Karpas-422 (cell line): ENCODE results near the gene CLN6. TPM values are rescaled to one million over a fixed set of nuclear protein-coding genes. Genes with fewer than 3 reads are reported as not detected.
A peak's percentile ranks its signal among the peaks of the same experiment; 100 is the strongest.

Experiments used
- DNase-seq: peaks from one replicate; pipeline ENCODE4 v3.0.0-alpha.2; 2015
- H2AFZ ChIP-seq: fragments of 200-600 bp; sonication (generic); 2 replicates; pipeline ENCODE4 v1.6.1; 2014; ENCODE audit warnings: antibody characterized with exemption, low read length, mixed read lengths
- H3K27ac ChIP-seq: fragments of 200-600 bp; sonication (generic); 2 replicates; pipeline ENCODE4 v1.5.1; 2014; ENCODE audit warnings: mild to moderate bottlenecking, low read length, moderate library complexity
- H3K27me3 ChIP-seq: fragments of 200-600 bp; sonication (generic); 2 replicates; pipeline ENCODE4 v1.6.1; 2014; ENCODE audit warnings: low read length, mixed read lengths
- H3K36me3 ChIP-seq: fragments of 200-600 bp; sonication (generic); 2 replicates; pipeline ENCODE4 v1.6.1; 2014; ENCODE audit warnings: low read length, mixed read lengths; ENCODE audit not compliant: insufficient read depth
- H3K4me1 ChIP-seq: fragments of 200-600 bp; sonication (generic); 2 replicates; pipeline ENCODE4 v1.6.1; 2014; ENCODE audit warnings: mild to moderate bottlenecking, low read length, mixed read lengths
- H3K4me2 ChIP-seq: fragments of 200-600 bp; sonication (generic); 2 replicates; pipeline ENCODE4 v1.6.1; 2014; ENCODE audit warnings: low read length, low read depth, mild to moderate bottlenecking; ENCODE audit not compliant: poor library complexity, severe bottlenecking
- H3K4me3 ChIP-seq: fragments of 200-600 bp; sonication (generic); 2 replicates; pipeline ENCODE4 v1.5.1; 2014; ENCODE audit warnings: mild to moderate bottlenecking, antibody characterized with exemption, low read length, mixed read lengths
- H3K79me2 ChIP-seq: fragments of 200-600 bp; sonication (generic); 2 replicates; pipeline ENCODE4 v1.6.1; 2014; ENCODE audit warnings: mild to moderate bottlenecking, low read length, mixed read lengths
- H3K9ac ChIP-seq: fragments of 200-600 bp; sonication (generic); 2 replicates; pipeline ENCODE4 v1.6.0; 2014; ENCODE audit warnings: low read length
- H3K9me2 ChIP-seq: fragments of 200-600 bp; sonication (generic), shearing (Covaris generic); replicated peaks from 2 replicates; pipeline ENCODE4 v1.6.0; 2014; ENCODE audit warnings: mild to moderate bottlenecking, low read length, moderate library complexity; ENCODE audit not compliant: insufficient read depth
- H3K9me3 ChIP-seq: fragments of 300-700, 200-600 bp; sonication (generic); 2 replicates; pipeline ENCODE4 v1.6.1; 2014; ENCODE audit warnings: low read length, mixed read lengths
- H4K20me1 ChIP-seq: fragments of 200-600 bp; sonication (generic); 2 replicates; pipeline ENCODE4 v1.6.1; 2014; ENCODE audit warnings: mild to moderate bottlenecking, antibody characterized with exemption, low read length, low read depth; ENCODE audit not compliant: insufficient read depth
- total RNA-seq: library from RNA; depleted of rRNA; stranded (reverse); fragments of >200 nt; shearing (Covaris generic); gene quantifications from 2 replicates; pipeline ENCODE4 v1.2.3, GENCODE V29; 2014; ENCODE audit warnings: low replicate concordance

Gene CLN6
- total RNA-seq, 1 experiment from 2014 or later: 80.0 TPM

GRCh38 chr15:68261980-68262379, 32.5 kb upstream of the CLN6 start:
- Histone ChIP-seq H3K4me3 (no peak overlapping the region), H3K4me2 (no peak overlapping the region), H3K4me1 (peaks cover 5% of the 10 kb centered on the region), H2AFZ (no peak overlapping the region), H3K79me2 (no peaks in the 10 kb centered on the region), H3K27me3 (no peaks in the 10 kb centered on the region), H3K27ac (no peak overlapping the region), H3K9me3 (no peaks in the 10 kb centered on the region), H3K9me2 (no peaks in the 10 kb centered on the region), H4K20me1 (no peaks in the 10 kb centered on the region), H3K36me3 (no peaks in the 10 kb centered on the region), H3K9ac (no peak overlapping the region)
- no peak for DNase-seq

GRCh38 chr15:68261241-68261640, 31.7 kb upstream of the CLN6 start:
- Histone ChIP-seq H3K9me3 (no peaks in the 10 kb centered on the region), H3K27me3 (no peaks in the 10 kb centered on the region), H3K4me2 (no peak overlapping the region), H3K4me3 (no peak overlapping the region), H4K20me1 (no peaks in the 10 kb centered on the region), H3K27ac (no peak overlapping the region), H3K79me2 (no peaks in the 10 kb centered on the region), H3K36me3 (no peaks in the 10 kb centered on the region), H3K9ac (no peak overlapping the region), H3K9me2 (no peaks in the 10 kb centered on the region), H2AFZ (no peak overlapping the region), H3K4me1 (peaks cover 11% of the 10 kb centered on the region)
- DNase-seq: no peak

- Histone ChIP-seq H2AFZ (no peak overlapping the region), H3K4me3 (no peak overlapping the region), H3K4me1 (peaks cover 11% of the 10 kb centered on the region), H3K9me3 (no peaks in the 10 kb centered on the region), H3K27ac (no peak overlapping the region), H4K20me1 (no peaks in the 10 kb centered on the region), H3K9me2 (no peaks in the 10 kb centered on the region), H3K27me3 (no peaks in the 10 kb centered on the region), H3K79me2 (no peaks in the 10 kb centered on the region), H3K9ac (no peak overlapping the region), H3K36me3 (no peaks in the 10 kb centered on the region), H3K4me2 (no peak overlapping the region)
- no peak for DNase-seq
Observed at GRCh38 chr15:68259883-68260282, 30.4 kb upstream of the CLN6 start.

GRCh38 chr15:68258692-68259091, 29.2 kb upstream of the CLN6 start:
- Histone ChIP-seq H2AFZ (no peak overlapping the region), H3K4me2 (no peak overlapping the region), H3K27ac (no peak overlapping the region), H3K79me2 (no peaks in the 10 kb centered on the region), H3K4me3 (no peak overlapping the region), H3K27me3 (no peaks in the 10 kb centered on the region), H3K9ac (no peak overlapping the region), H4K20me1 (no peaks in the 10 kb centered on the region), H3K4me1 (peaks cover 11% of the 10 kb centered on the region), H3K36me3 (no peaks in the 10 kb centered on the region), H3K9me2 (no peaks in the 10 kb centered on the region), H3K9me3 (no peaks in the 10 kb centered on the region)
- DNase-seq: no peak

GRCh38 chr15:68256675-68257450, 27.3 kb upstream of the CLN6 start:
- peak; percentile 69 for DNase-seq
- H3K4me2 ChIP-seq: peak overlapping the region; percentile 67
- no peaks in the 10 kb centered on the region for H3K9me3 ChIP-seq
- no peak overlapping the region for H2AFZ ChIP-seq
- H3K79me2 ChIP-seq: no peaks in the 10 kb centered on the region
- peaks cover 15% of the 10 kb centered on the region for H3K4me1 ChIP-seq
- no peak overlapping the region for H3K27ac ChIP-seq
- no peaks in the 10 kb centered on the region for H4K20me1 ChIP-seq
- H3K27me3 ChIP-seq: no peaks in the 10 kb centered on the region
- no peaks in the 10 kb centered on the region for H3K9me2 ChIP-seq
- H3K36me3 ChIP-seq: no peaks in the 10 kb centered on the region
- H3K4me3 ChIP-seq: peak overlapping the region; percentile 59
- H3K9ac ChIP-seq: peak overlapping the region; percentile 48; the same call in 1 of the 2 replicates

GRCh38 chr15:68252925-68253534, 23.5 kb upstream of the CLN6 start:
- no peak overlapping the region for H3K4me2 ChIP-seq
- H4K20me1 ChIP-seq: no peaks in the 10 kb centered on the region
- no peaks in the 10 kb centered on the region for H3K9me3 ChIP-seq
- H3K4me3 ChIP-seq: no peak overlapping the region
- peaks cover 23% of the 10 kb centered on the region for H3K4me1 ChIP-seq
- no peak overlapping the region for H3K9ac ChIP-seq
- DNase-seq: peak; percentile 90
- H3K79me2 ChIP-seq: no peaks in the 10 kb centered on the region
- no peaks in the 10 kb centered on the region for H3K9me2 ChIP-seq
- H3K27me3 ChIP-seq: no peaks in the 10 kb centered on the region
- no peak overlapping the region for H3K27ac ChIP-seq
- no peaks in the 10 kb centered on the region for H3K36me3 ChIP-seq
- H2AFZ ChIP-seq: no peak overlapping the region

- no peak overlapping the region for H2AFZ ChIP-seq
- H3K27me3 ChIP-seq: no peaks in the 10 kb centered on the region
- no peaks in the 10 kb centered on the region for H3K9me2 ChIP-seq
- DNase-seq: no peak
- no peak overlapping the region for H3K4me3 ChIP-seq
- H3K79me2 ChIP-seq: no peaks in the 10 kb centered on the region
- no peak overlapping the region for H3K27ac ChIP-seq
- no peak overlapping the region for H3K4me2 ChIP-seq
- no peaks in the 10 kb centered on the region for H4K20me1 ChIP-seq
- H3K36me3 ChIP-seq: no peaks in the 10 kb centered on the region
- H3K4me1 ChIP-seq: peaks cover 11% of the 10 kb centered on the region
- no peak overlapping the region for H3K9ac ChIP-seq
- no peaks in the 10 kb centered on the region for H3K9me3 ChIP-seq
Observed at GRCh38 chr15:68249058-68249713, 19.7 kb upstream of the CLN6 start.

- H3K9me3 ChIP-seq: no peaks in the 10 kb centered on the region
- no peak overlapping the region for H3K27ac ChIP-seq
- no peak overlapping the region for H3K4me2 ChIP-seq
- no peak overlapping the region for H2AFZ ChIP-seq
- DNase-seq: no peak
- peaks cover 8% of the 10 kb centered on the region for H3K4me1 ChIP-seq
- H3K27me3 ChIP-seq: no peaks in the 10 kb centered on the region
- H3K79me2 ChIP-seq: no peaks in the 10 kb centered on the region
- H3K36me3 ChIP-seq: no peaks in the 10 kb centered on the region
- H3K9ac ChIP-seq: no peak overlapping the region
- H3K4me3 ChIP-seq: no peak overlapping the region
- H4K20me1 ChIP-seq: no peaks in the 10 kb centered on the region
- H3K9me2 ChIP-seq: no peaks in the 10 kb centered on the region
Observed at GRCh38 chr15:68244235-68244634, 14.7 kb upstream of the CLN6 start.
